Measurements from ENCODE around the gene AMER3. TPM values are rescaled to one million over a fixed set of nuclear protein-coding genes. Genes with fewer than 3 reads are reported as not detected.

Gene AMER3, protein sequence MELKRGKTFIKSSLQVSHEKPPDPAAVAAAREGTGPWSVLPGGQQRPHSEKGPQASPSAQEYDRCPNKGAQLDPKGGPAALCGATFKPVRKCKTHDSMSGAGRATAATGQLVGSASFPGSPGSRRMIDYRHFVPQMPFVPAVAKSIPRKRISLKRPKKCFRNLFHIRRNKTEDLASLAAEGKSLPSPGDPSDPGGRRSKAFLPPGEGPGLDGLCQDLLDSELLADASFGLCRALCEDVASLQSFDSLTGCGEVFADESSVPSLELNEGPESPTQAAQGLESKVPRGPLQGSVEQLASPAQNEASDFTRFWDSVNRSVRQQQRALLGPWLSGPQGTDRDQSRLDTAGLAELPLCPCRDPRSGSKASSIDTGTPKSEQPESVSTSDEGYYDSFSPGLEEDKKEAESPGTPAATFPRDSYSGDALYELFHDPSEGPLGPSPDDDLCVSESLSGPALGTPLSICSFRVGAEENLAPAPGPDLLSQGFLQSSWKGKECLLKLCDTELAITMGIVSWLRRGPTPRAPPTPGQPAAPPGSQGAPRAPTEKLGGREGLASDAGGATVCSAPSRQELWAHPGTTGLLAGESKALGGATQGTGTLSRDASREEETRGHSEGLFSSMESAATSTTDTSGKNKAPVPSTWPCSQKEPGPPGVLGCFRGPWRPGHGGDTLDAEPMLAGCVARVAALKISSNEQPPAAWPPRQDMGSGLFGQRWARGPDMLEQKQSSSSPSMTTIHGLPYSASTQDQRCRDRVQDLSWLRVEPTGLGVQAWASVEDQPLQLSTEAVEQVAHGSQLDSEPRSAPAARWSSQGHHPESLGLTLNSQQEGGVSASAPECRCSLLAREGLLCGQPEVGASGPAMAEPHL
- total RNA-seq: not detected in 2 replicates

DNA sequence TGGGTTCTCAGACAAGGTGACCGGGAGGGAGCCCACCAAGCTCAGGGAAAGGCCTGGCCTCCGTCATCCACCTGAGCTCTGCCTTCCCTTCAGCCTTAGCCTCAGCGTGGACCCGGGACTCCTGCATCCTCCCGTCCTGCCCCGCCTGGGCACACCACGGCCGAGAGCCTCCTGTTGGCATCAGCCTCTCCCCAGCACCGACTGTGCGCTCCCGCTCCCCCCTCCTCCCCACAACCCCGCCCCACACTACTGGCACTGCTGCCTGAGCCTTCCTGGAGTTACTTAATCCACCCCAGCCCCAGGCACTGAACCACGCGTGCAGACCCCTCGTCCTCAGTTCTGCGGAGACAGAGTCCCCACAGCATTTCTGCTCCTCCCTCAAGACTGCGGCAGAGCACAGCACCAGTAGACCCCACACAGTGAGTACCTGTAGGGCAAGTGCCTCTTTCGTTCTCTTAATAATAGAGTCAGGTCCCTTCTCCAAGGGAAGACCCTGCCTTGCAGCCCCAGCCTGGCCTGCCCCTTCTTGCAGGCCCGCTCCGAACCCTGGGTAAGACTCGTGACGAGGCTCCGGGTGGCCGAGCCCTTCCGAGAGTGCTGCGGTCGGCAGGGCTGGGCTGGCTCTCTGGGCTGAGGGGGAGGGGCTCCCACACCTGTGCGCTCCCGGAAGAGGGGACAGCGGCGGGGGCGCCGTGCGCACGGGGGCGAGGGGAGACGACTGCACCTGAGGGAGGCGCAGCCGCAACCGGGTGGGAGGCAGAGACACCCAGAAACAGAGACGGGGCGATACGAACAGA, at the start of gene AMER3:
Gene AMER3 (plus strand): TSS at position 285 of the 797 bp plus-strand sequence. CDS start 6,533 bp downstream, outside the sequence.

GRCh38 chr2:130728549-130729316, 26.6 kb upstream of the AMER3 start, which contains the start of gene GPR148:
Gene GPR148 (plus strand): TSS chr2:130729070. CDS start chr2:130729152, 82 bp downstream.

Other genes with a start within 250 kb of the AMER3 start
- not detected in 2 replicates for gene POTEI, start 246.2 kb upstream of the AMER3 start, total RNA-seq
- gene CFC1B, start 234.3 kb upstream of the AMER3 start, total RNA-seq: not detected in 2 replicates
- gene CFC1, start 156.0 kb upstream of the AMER3 start, total RNA-seq: not detected in 2 replicates
- gene POTEJ, start 144.1 kb upstream of the AMER3 start, total RNA-seq: not detected in 2 replicates
- not detected in 2 replicates for gene GPR148, start 26.5 kb upstream of the AMER3 start, total RNA-seq
- 1.3 and 2.8 TPM in 2 replicates for gene ARHGEF4, start 81.4 kb downstream of the AMER3 start, total RNA-seq

Measured in aortic smooth muscle cell (primary cell).